KOPT-K1 (cell line): ENCODE data around the gene ZNF835.
"Not testable (repeated sequence)": the region's sequence is repeated elsewhere in the genome, so short reads cannot be mapped to it uniquely, and the experiment has no call there.

ENCODE experiments used
- H3K27ac ChIP-seq: fragments of 200-600 bp; sonication (generic); 2 replicates; pipeline ENCODE4 v1.5.1; 2016; ENCODE audit warnings: antibody characterized with exemption, mild to moderate bottlenecking, low read depth, low read length; ENCODE audit not compliant: poor library complexity, severe bottlenecking
- H3K36me3 ChIP-seq: fragments of 200-600 bp; sonication (generic); 2 replicates; pipeline ENCODE4 v1.5.1; 2017; ENCODE audit warnings: antibody characterized with exemption, mild to moderate bottlenecking, low read length, moderate library complexity; ENCODE audit not compliant: insufficient read depth
- H3K9me3 ChIP-seq: fragments of 200-600 bp; sonication (generic); 2 replicates; pipeline ENCODE4 v1.5.1; 2017; ENCODE audit warnings: antibody characterized with exemption, low read length, mild to moderate bottlenecking; ENCODE audit not compliant: insufficient read depth, poor library complexity, severe bottlenecking

The ZNF835 gene

DNA sequence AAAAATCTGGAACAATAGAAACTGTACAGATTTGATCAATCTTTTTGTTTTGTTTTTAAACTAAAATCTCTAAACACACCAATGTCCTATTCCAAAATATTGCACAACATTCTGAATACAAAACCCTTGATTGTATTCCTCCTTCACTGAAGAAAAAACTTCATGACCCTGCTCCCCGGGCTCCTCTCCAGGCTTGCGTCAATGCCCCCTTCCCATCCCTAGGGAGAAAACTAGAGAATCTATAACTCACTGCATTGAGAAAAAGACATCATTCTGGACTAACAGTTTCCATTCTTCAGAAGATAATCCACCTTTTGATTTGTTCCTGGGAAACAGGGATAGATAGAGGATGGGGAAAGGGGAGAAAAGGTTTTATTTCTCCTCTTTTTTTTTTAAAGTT lies 1.1 kb upstream of the ZNF835 start:
- H3K27ac ChIP-seq, H3K36me3 ChIP-seq: not testable (repeated sequence)
- H3K9me3 ChIP-seq, result peaks cover 31% of the 10 kb centered on the region

DNA sequence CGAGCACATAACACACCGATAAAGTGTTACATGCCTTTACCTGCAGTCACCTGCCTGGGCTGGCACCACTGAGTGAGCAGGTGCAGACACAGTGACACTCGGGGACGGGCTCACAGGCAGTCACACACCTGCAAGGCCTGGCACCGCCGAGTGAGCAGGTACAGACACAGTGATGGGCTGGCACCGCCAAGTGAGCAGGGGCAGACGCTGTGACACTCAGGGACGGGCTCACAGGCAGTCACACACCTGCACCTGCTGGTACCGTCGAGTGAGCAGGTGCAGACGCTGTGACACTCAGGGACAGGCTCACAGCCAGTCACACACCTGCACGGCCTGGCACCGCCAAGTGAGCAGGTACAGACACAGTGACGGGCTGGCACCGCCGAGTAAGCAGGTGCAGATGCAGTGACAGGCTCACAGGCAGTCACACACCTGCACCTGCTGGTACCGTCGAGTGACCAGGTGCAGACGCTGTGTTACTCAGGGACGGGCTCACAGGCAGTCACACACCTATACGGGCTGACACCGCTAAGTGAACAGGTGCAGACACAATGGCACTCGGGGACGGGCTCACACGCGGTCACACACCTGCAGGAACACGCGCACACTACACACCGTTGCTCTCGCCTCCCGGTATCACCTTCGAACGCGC lies 470 bp downstream of the ZNF835 start:
- no peak overlapping the region for H3K27ac ChIP-seq
- H3K9me3 ChIP-seq, result peaks cover 31% of the 10 kb centered on the region

DNA sequence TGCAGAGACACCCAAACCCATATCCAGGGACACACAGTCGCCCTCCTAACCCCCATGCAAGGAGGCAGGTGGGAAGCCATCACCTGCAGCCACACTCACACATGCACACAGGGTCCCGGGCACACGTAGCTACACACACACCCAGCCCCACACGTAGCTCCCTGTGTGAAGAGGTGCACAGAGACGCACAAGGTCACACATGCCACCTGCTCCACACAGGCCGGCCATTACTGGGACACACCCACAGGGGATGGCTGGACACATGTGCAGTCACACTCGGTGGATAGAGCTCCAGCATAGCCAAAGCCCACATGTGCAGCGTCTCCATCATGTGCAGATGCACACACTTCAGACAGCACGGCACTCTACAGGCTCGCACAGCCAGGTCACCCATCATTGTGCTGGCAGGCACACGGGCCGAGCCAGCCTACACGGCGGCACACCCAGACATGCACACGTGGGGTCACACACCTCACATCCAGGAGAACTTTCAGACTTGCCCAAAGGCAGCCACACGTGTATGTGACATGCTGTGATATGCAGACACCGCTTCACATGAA lies 1.1 kb downstream of the ZNF835 start:
- H3K9me3 ChIP-seq, result peaks cover 31% of the 10 kb centered on the region
- no peaks in the 10 kb centered on the region for H3K36me3 ChIP-seq
- H3K27ac ChIP-seq, result no peak overlapping the region

More for the DNA sequence above, 470 bp downstream of the ZNF835 start:
- H3K36me3 ChIP-seq, result no peaks in the 10 kb centered on the region

DNA sequence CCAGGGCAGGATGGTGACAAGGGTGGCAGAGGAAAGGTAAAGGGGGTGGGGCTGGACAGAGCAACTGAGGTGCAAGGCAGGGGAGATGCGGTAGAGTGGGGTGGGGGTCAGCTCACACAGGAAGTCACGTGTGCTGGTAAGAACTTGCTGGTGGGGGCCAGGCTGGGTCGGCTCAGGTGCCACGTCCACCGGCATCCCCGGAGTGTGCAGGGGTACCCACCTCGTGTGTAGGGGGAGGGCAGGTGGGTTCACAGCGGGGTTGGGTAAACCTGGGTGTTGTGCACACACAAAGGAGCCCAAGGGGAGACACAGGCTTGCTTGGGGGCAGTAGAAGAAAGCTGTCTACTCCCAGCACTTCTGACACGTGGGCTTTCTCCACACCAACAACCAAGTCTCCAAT lies 2.9 kb downstream of the ZNF835 start:
- Histone ChIP-seq H3K27ac (no peak overlapping the region), H3K36me3 (no peaks in the 10 kb centered on the region), H3K9me3 (peaks cover 44% of the 10 kb centered on the region)

- no peak overlapping the region for H3K27ac ChIP-seq
- peaks cover 49% of the 10 kb centered on the region for H3K9me3 ChIP-seq
- H3K36me3 ChIP-seq, result no peaks in the 10 kb centered on the region
These were observed 4.2 kb downstream of the ZNF835 start for GRCh38 chr19:56667311-56667870.

GRCh38 chr19:56664511-56664910 lies 7.0 kb downstream of the ZNF835 start:
- H3K27ac ChIP-seq, result no peak overlapping the region
- peaks cover 40% of the 10 kb centered on the region for H3K9me3 ChIP-seq
- no peaks in the 10 kb centered on the region for H3K36me3 ChIP-seq

- Histone ChIP-seq H3K9me3 (peaks cover 37% of the 10 kb centered on the region), H3K27ac (no peak overlapping the region), H3K36me3 (no peaks in the 10 kb centered on the region)
These were observed 7.5 kb downstream of the ZNF835 start for GRCh38 chr19:56663931-56664500.

GRCh38 chr19:56661248-56661647 lies 10.3 kb downstream of the ZNF835 start:
- H3K9me3 ChIP-seq, result peaks cover 34% of the 10 kb centered on the region
- no peaks in the 10 kb centered on the region for H3K36me3 ChIP-seq
- H3K27ac ChIP-seq, result no peak overlapping the region

GRCh38 chr19:56660381-56661107 lies 11.0 kb downstream of the ZNF835 start:
- no peaks in the 10 kb centered on the region for H3K36me3 ChIP-seq
- H3K27ac ChIP-seq, result no peak overlapping the region
- H3K9me3 ChIP-seq, result peaks cover 34% of the 10 kb centered on the region

- H3K36me3 ChIP-seq, result no peaks in the 10 kb centered on the region
- H3K9me3 ChIP-seq, result peaks cover 15% of the 10 kb centered on the region
These were observed 17.4 kb downstream of the ZNF835 start for GRCh38 chr19:56654151-56654550.

DNA sequence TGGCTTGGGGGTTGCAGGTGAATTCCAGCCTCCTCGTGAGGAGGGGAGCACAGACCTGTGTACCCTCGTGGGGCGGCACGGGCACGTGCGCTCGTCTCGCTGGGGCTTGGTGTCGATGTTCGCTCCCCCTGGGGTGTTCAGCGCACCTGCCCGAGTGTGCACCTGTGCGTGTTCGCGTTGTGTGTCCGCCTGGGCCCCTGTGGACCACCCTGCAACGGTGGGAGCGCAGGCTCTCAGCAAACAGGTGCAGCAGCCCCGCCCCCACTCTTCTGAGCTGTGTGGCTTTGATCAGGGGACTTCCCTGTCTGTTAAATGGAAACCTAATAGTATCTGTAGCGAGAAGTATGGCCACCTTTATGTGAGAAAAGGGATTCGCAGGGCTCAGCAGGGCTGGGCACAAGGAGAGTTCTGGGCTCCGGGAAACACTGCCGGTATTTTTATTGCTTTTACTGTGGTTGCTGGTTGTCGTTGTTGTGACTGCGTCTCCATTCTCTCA lies 28.0 kb downstream of the ZNF835 start:
- H3K9me3 ChIP-seq, result peaks cover 45% of the 10 kb centered on the region

More at GRCh38 chr19:56654151-56654550, 17.4 kb downstream of the ZNF835 start:
- H3K27ac ChIP-seq, result no peak overlapping the region

DNA sequence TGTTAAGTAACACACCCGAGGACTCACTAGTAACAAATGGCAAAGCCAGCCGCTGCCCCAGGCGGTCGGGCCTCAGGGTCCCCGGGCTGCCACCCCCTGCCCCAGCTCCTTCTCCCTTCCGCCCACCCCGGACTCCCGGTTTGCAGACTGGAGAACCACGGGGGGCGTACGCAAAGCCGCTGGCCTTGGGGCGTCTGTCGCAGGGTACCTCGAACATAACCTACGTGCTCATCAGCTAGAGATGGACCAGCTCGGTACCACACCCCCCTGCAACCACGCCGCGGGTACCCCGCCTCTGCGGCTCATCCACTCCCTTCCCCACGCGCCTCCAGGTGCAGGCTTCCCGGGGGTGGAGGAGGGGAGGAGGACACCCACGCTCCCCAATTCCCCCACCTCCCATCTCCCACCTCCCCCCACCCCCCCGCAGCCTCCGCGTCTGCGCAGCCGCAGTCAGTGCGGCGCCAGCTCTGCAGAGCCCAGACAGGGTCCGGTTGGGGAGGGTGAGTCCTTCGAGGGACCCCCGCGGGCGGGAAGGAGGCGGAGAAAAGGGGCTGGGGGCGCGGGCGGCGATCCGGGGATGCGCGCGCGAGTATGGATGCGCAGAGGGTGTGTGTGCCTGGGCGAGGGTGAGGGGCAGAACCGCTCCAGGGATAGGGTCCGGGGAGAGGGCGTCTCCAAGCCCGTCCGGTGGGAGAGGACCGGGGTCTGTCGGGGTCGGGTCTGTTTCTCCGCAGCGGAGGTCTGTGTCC lies 28.7 kb downstream of the ZNF835 start, which contains the start of gene SMIM17:
Gene SMIM17 (plus strand): TSS at position 449 of the 749 bp plus-strand sequence. CDS start 2,509 bp downstream, outside the sequence.
- H3K27ac ChIP-seq, result no peak within 1 kb of the TSS
- H3K9me3 ChIP-seq, result peaks cover 51% of the 10 kb centered on the region
- H3K36me3 ChIP-seq, result no peaks in the 10 kb centered on the region

More for the DNA sequence above, 28.0 kb downstream of the ZNF835 start:
- Histone ChIP-seq H3K27ac (no peak overlapping the region), H3K36me3 (no peaks in the 10 kb centered on the region)

GRCh38 chr19:56639217-56639616 lies 32.3 kb downstream of the ZNF835 start:
- Histone ChIP-seq H3K27ac (no peak overlapping the region), H3K9me3 (peaks cover 60% of the 10 kb centered on the region), H3K36me3 (no peaks in the 10 kb centered on the region)

- Histone ChIP-seq H3K9me3 (peaks cover 58% of the 10 kb centered on the region), H3K36me3 (no peaks in the 10 kb centered on the region), H3K27ac (no peak overlapping the region)
These were observed 33.5 kb downstream of the ZNF835 start for GRCh38 chr19:56637976-56638555.
